HCT116 (cell line): ENCODE results near the gene RGS19. TPM values are rescaled to one million over a fixed set of nuclear protein-coding genes. Genes with fewer than 3 reads are reported as not detected.

Source experiments
- ATAC-seq: fragments of 200-7000 bp; cut with Tn5 transposase; 2 replicates; pipeline ENCODE4 v1.9.1; 2020; ENCODE audit warnings: mild to moderate bottlenecking, moderate library complexity
- BruUV-seq: library from RNA; stranded (reverse); fragments of 400-500 nt; replicated peaks from 2 replicates; lab custom pipeline; 2021; lab: Mats Ljungman, UMichigan
- CTCF ChIA-PET: fragments of 300-600 bp; sonication (Branson Sonifier 250); formaldehyde crosslinking; loops from one replicate; lab custom pipeline; 2021; ENCODE audit warnings: antibody characterized with exemption; lab: Charles Lee
- POLR2A ChIA-PET: fragments of 300-600, 350-600 bp; sonication (Branson Sonifier 250); formaldehyde crosslinking; loops from one replicate; lab custom pipeline; 2021; ENCODE audit warnings: antibody characterized with exemption; lab: Charles Lee
- RAD21 ChIA-PET, 2 experiments: fragments of 300-600 bp; sonication (Branson Sonifier 250); formaldehyde crosslinking; loops; one replicate each; lab custom pipeline; 2023; ENCODE audit warnings: low total read pairs in 2 of 2; ENCODE audit not compliant: uncharacterized antibody in 2 of 2, unreplicated experiment in 2 of 2, low non-redundant PET in 1 of 2; lab: Charles Lee
- DNase-seq: peaks from one replicate; pipeline ENCODE4 v3.0.0-alpha.2; 2010; ENCODE audit warnings: low read depth, low spot score
- H2AFZ ChIP-seq: fragments of 200-600 bp; shearing (Covaris generic), sonication (generic); 2 replicates; pipeline ENCODE4 v1.6.1; 2017; ENCODE audit warnings: low read depth, mixed run types, mixed read lengths, antibody characterized with exemption, low read length; ENCODE audit not compliant: poor library complexity, severe bottlenecking
- H3K27ac ChIP-seq: 2 replicates; pipeline ENCODE4 v1.5.1; 2012; ENCODE audit warnings: low read depth, low read length
- H3K27me3 ChIP-seq: fragments of 200-600 bp; sonication (generic); 2 replicates; pipeline ENCODE4 v1.6.1; 2016; ENCODE audit warnings: mixed run types, low read length, mixed read lengths; ENCODE audit not compliant: insufficient read depth
- H3K36me3 ChIP-seq, 2 experiments: fragments of 200-500 bp in 1 of 2; fragments of 200-600 bp in 1 of 2; sonication (Bioruptor generic) in 1 of 2; sonication (generic) in 1 of 2; 2 replicates each; pipeline versions ENCODE4 v1.5.1 to v1.6.1; 2014 to 2016; ENCODE audit warnings: low read length in 2 of 2, inconsistent platforms in 1 of 2, mixed read lengths in 1 of 2, mixed run types in 1 of 2; ENCODE audit not compliant: insufficient read depth in 2 of 2, control insufficient read depth in 1 of 2
- H3K4me1 ChIP-seq, 2 experiments: fragments of 200-600 bp in 1 of 2; sonication (generic) in 1 of 2; 2 replicates each; pipeline versions ENCODE4 v1.5.1 to v1.6.1; 2012 to 2017; ENCODE audit warnings: low read length in 2 of 2, inconsistent platforms in 1 of 2, mild to moderate bottlenecking in 1 of 2, mixed read lengths in 1 of 2, mixed run types in 1 of 2, moderate library complexity in 1 of 2; ENCODE audit not compliant: insufficient read depth in 2 of 2, control insufficient read depth in 1 of 2
- H3K4me2 ChIP-seq: fragments of 200-600 bp; sonication (generic); 2 replicates; pipeline ENCODE4 v1.6.1; 2017; ENCODE audit warnings: mixed run types, low read length, mixed read lengths
- H3K4me3 ChIP-seq, 2 experiments: fragments of 200-600 bp in 1 of 2; sonication (generic) in 1 of 2; replicated peaks in 1 of 2; 2 replicates each; pipeline ENCODE4 v1.5.1; 2011 to 2016; ENCODE audit warnings: low read length in 2 of 2, control low read depth in 1 of 2, low read depth in 1 of 2, mild to moderate bottlenecking in 1 of 2, mixed read lengths in 1 of 2, mixed run types in 1 of 2
- H3K79me2 ChIP-seq: fragments of 200-600 bp; sonication (generic); 2 replicates; pipeline ENCODE4 v1.6.1; 2017; ENCODE audit warnings: mild to moderate bottlenecking, mixed run types, low read length, moderate library complexity, mixed read lengths; ENCODE audit not compliant: insufficient read depth
- H3K9ac ChIP-seq: fragments of 200-600 bp; sonication (generic); 2 replicates; pipeline ENCODE4 v1.6.1; 2016; ENCODE audit warnings: low read length, mixed read lengths
- H3K9me2 ChIP-seq: fragments of 200-600 bp; sonication (generic), shearing (Covaris generic); 2 replicates; pipeline ENCODE4 v1.6.1; 2017; ENCODE audit warnings: mixed run types, mild to moderate bottlenecking, moderate library complexity; ENCODE audit not compliant: insufficient read depth
- H3K9me3 ChIP-seq, 2 experiments: fragments of 200-500 bp in 1 of 2; fragments of 200-600 bp in 1 of 2; sonication (Bioruptor generic) in 1 of 2; sonication (generic) in 1 of 2; 2 replicates each; pipeline ENCODE4 v1.6.1; 2014 to 2017; ENCODE audit warnings: low read length in 2 of 2, mixed read lengths in 2 of 2, inconsistent platforms in 1 of 2, low read depth in 1 of 2, mild to moderate bottlenecking in 1 of 2, mixed run types in 1 of 2, moderate library complexity in 1 of 2; ENCODE audit not compliant: control insufficient read depth in 1 of 2, insufficient read depth in 1 of 2
- H4K20me1 ChIP-seq: fragments of 200-600 bp; sonication (generic), shearing (Covaris generic); 2 replicates; pipeline ENCODE4 v1.6.1; 2017; ENCODE audit warnings: mixed run types, mild to moderate bottlenecking, moderate library complexity; ENCODE audit not compliant: insufficient read depth
- ATF3 ChIP-seq: IDR thresholded peaks from 2 replicates; pipeline ENCODE4 v1.6.1; 2012
- CBX3 ChIP-seq: IDR thresholded peaks from 2 replicates; pipeline ENCODE4 v1.6.1; 2012; ENCODE audit warnings: low read depth
- CEBPB ChIP-seq: IDR thresholded peaks from 2 replicates; pipeline ENCODE4 v1.6.1; 2012; ENCODE audit warnings: low read depth
- CTCF ChIP-seq, 3 experiments: fragments of 200-600 bp in 1 of 3; sonication (generic) in 1 of 3; IDR thresholded peaks in 2 of 3; conservative IDR thresholded peaks in 1 of 3; 2 replicates each; pipeline ENCODE4 v1.5.1; 2012 to 2017; ENCODE audit warnings: low read depth in 2 of 3, low read length in 2 of 3, antibody characterized with exemption in 1 of 3, borderline replicate concordance in 1 of 3, control low read depth in 1 of 3, mild to moderate bottlenecking in 1 of 3, mixed read lengths in 1 of 3, mixed run types in 1 of 3, moderate library complexity in 1 of 3; ENCODE audit not compliant: insufficient read depth in 1 of 3
- EGR1 ChIP-seq: IDR thresholded peaks from 2 replicates; pipeline ENCODE4 v1.6.1; 2012; ENCODE audit warnings: low read depth
- EZH2phosphoT487 ChIP-seq: fragments of 200-600 bp; IDR thresholded peaks from 2 replicates; pipeline ENCODE4 v1.6.1; 2018; ENCODE audit warnings: antibody characterized with exemption, borderline replicate concordance
- FOSL1 ChIP-seq: IDR thresholded peaks from 2 replicates; pipeline ENCODE4 v1.6.1; 2012; ENCODE audit warnings: low read depth
- MAX ChIP-seq: IDR thresholded peaks from 2 replicates; pipeline ENCODE4 v1.6.1; 2012
- POLR2A ChIP-seq: IDR thresholded peaks from 2 replicates; pipeline ENCODE4 v1.7.0; 2011; ENCODE audit warnings: borderline replicate concordance; ENCODE audit not compliant: insufficient read depth, insufficient read length; ENCODE audit errors: extremely low read depth
- POLR2AphosphoS5 ChIP-seq: IDR thresholded peaks from 2 replicates; pipeline ENCODE4 v1.6.1; 2011; ENCODE audit warnings: mild to moderate bottlenecking, low read depth, low read length, moderate library complexity
- RAD21 ChIP-seq: IDR thresholded peaks from 2 replicates; pipeline ENCODE4 v1.6.1; 2012; ENCODE audit warnings: low read depth, mild to moderate bottlenecking
- REST ChIP-seq: IDR thresholded peaks from 2 replicates; pipeline ENCODE4 v1.6.1; 2012; ENCODE audit warnings: low read depth
- SIN3A ChIP-seq: IDR thresholded peaks from 2 replicates; pipeline ENCODE4 v1.6.1; 2012; ENCODE audit warnings: low read depth
- YY1 ChIP-seq: IDR thresholded peaks from 2 replicates; pipeline ENCODE4 v1.6.1; 2011; ENCODE audit warnings: low read length, low read depth, moderate library complexity, mild to moderate bottlenecking; ENCODE audit not compliant: insufficient replicate concordance; ENCODE audit errors: extremely low read depth
- ZBTB33 ChIP-seq: IDR thresholded peaks from 2 replicates; pipeline ENCODE4 v1.6.1; 2011; ENCODE audit warnings: mild to moderate bottlenecking, low read length, moderate library complexity; ENCODE audit not compliant: insufficient replicate concordance; ENCODE audit errors: extremely low read depth
- ZFX ChIP-seq: fragments of 450-650 bp; IDR thresholded peaks from 2 replicates; pipeline ENCODE4 v1.6.1; 2017
- ZNF274 ChIP-seq: fragments of 200-500 bp; sonication (Bioruptor generic); IDR thresholded peaks from 2 replicates; pipeline ENCODE4 v1.6.1; 2014; ENCODE audit warnings: mild to moderate bottlenecking, low read depth, low read length, inconsistent platforms
- intact Hi-C: fragments of 100-400 bp; cut with micrococcal nuclease; formaldehyde crosslinking; loops from 2 replicates; pipeline ENCODE4 v1.10.0; 2022
- total RNA-seq: library from RNA; stranded (reverse); gene quantifications from one replicate; pipeline ENCODE4 v1.2.1, GENCODE V29; 2021; ENCODE audit not compliant: unreplicated experiment

Gene RGS19
- total RNA-seq, 1 experiment from 2014 or later, result 21.4 TPM

- ChIA-PET POLR2A (no interaction called here), RAD21 (no interaction called here), CTCF (interaction anchor here (1.6 kb wide), 1 partner anchor 15 kb away, joined by 3 read pairs; no protein-coding TSS in a partner anchor)
- no peak for DNase-seq
- intact Hi-C loops, result no loop called here
- H3K27me3 ChIP-seq, result no peaks in the 10 kb centered on the region
- no TSS peak for BruUV-seq
- TF ChIP-seq EZH2phosphoT487 (no peak), CBX3 (no peak), ZFX (no peak), ATF3 (no peak), POLR2A (no peak), EGR1 (no peak), SIN3A (no peak), ZBTB33 (no peak), RAD21 (no peak), REST (no peak), CEBPB (no peak), FOSL1 (no peak), POLR2AphosphoS5 (no peak), MAX (no peak), YY1 (no peak), CTCF (IDR thresholded peaks at IDR 0.05 in 2 of 3, conservative IDR thresholded peaks at IDR 0.05 in 1 of 3; ENCODE audit: borderline replicate concordance in 1 of 3, insufficient read depth in 1 of 3, low read depth in 2 of 3, low read length in 2 of 3) (no peak), ZNF274 (no peak)
- H3K36me3 ChIP-seq, result no peaks in the 10 kb centered on the region
- no peak overlapping the region for H2AFZ ChIP-seq
- H3K9me2 ChIP-seq, result no peaks in the 10 kb centered on the region
- H4K20me1 ChIP-seq, result no peaks in the 10 kb centered on the region
- peaks cover 6% of the 10 kb centered on the region in 2 experiments; a peak in 2 of 4 replicates for H3K9me3 ChIP-seq
- H3K27ac ChIP-seq, result no peak overlapping the region
- peaks cover 5 to 7% of the 10 kb centered on the region in 2 experiments; a peak in 2 of 4 replicates for H3K4me1 ChIP-seq
- ATAC-seq, result no peak
- no peak overlapping the region for H3K4me2 ChIP-seq
- H3K9ac ChIP-seq, result no peak overlapping the region
- H3K4me3 ChIP-seq, result no peak overlapping the region
- H3K79me2 ChIP-seq, result no peaks in the 10 kb centered on the region
Measured at GRCh38 chr20:64084685-64085152, 5.4 kb upstream of the RGS19 start.
